ENCODE results near the gene IGHMBP2. TPM values are rescaled to one million over a fixed set of nuclear protein-coding genes. Genes with fewer than 3 reads are reported as not detected.

The IGHMBP2 gene
- total and polyA plus RNA-seq, 8 donors, result 8.5 to 41.3 (median 12.4) TPM

GRCh38 chr11:68947151-68947550 lies 43.5 kb downstream of the IGHMBP2 start:
- DNase-seq (peak in 1 of 6 donors; percentile 13), ATAC-seq (no peak), FAIRE-seq (no peak)
- peak overlapping the region in 1 of 4 donors; percentile 22 for H3K27ac ChIP-seq
- H3K4me1 ChIP-seq, result no peaks in the 10 kb centered on the region
- no peaks in the 10 kb centered on the region for H3K9me3 ChIP-seq
- no peak for TF ChIP-seq CTCF (IDR thresholded peaks at IDR 0.05)
- intact Hi-C loops (cut with DNase I), result no loop called here
- WGBS, 2 donors, result 59 to 62% methylated on average over 11 of the region's 11 CpGs
- H3K4me3 ChIP-seq, result no peak overlapping the region
- H3K36me3 ChIP-seq, result no peaks in the 10 kb centered on the region
- no peaks in the 10 kb centered on the region for H3K27me3 ChIP-seq

- H3K4me1 ChIP-seq, result no peaks in the 10 kb centered on the region
- no peaks in the 10 kb centered on the region for H3K9me3 ChIP-seq
- FAIRE-seq, result no peak
- no peak for DNase-seq
- no peak overlapping the region for H3K4me3 ChIP-seq
- intact Hi-C loops (cut with DNase I), result no loop called here
- no peak for TF ChIP-seq CTCF (IDR thresholded peaks at IDR 0.05)
- no peak for ATAC-seq
- no peaks in the 10 kb centered on the region for H3K36me3 ChIP-seq
- no peaks in the 10 kb centered on the region for H3K27me3 ChIP-seq
- no peak overlapping the region for H3K27ac ChIP-seq
- WGBS, 2 donors, result 50 to 63% methylated on average over 2 of the region's 2 CpGs
Observed at GRCh38 chr11:68948496-68948895, 44.8 kb downstream of the IGHMBP2 start.

- Histone ChIP-seq H3K4me3 (no peak overlapping the region), H3K9me3 (no peaks in the 10 kb centered on the region), H3K27me3 (no peaks in the 10 kb centered on the region), H3K4me1 (no peaks in the 10 kb centered on the region), H3K36me3 (no peaks in the 10 kb centered on the region), H3K27ac (no peak overlapping the region)
- WGBS, 2 donors, result 90 to 91% methylated on average over 17 of the region's 17 CpGs
- DNase-seq, result no peak
- no peak for ATAC-seq
- no peak for TF ChIP-seq CTCF (IDR thresholded peaks at IDR 0.05)
- FAIRE-seq, result no peak
- intact Hi-C loops (cut with DNase I), result no loop called here
Observed at GRCh38 chr11:68948935-68949334, 45.2 kb downstream of the IGHMBP2 start.

- Histone ChIP-seq H3K9me3 (no peaks in the 10 kb centered on the region), H3K27ac (no peak overlapping the region), H3K36me3 (no peaks in the 10 kb centered on the region), H3K27me3 (no peaks in the 10 kb centered on the region), H3K4me3 (no peak overlapping the region), H3K4me1 (no peaks in the 10 kb centered on the region)
- DNase-seq (peak in 1 of 6 donors; percentile 6), FAIRE-seq (no peak), ATAC-seq (no peak)
- intact Hi-C loops (cut with DNase I), result no loop called here
- TF ChIP-seq CTCF (IDR thresholded peaks at IDR 0.05), result no peak
- WGBS, 2 donors, result 73 to 75% methylated on average over 5 of the region's 5 CpGs
Observed at GRCh38 chr11:68950270-68950669, 46.6 kb downstream of the IGHMBP2 start.

- no peak overlapping the region for H3K27ac ChIP-seq
- 60 to 75% methylated on average over 9 of the region's 9 CpGs for WGBS, 2 donors
- FAIRE-seq, result no peak
- no peak for ATAC-seq
- H3K27me3 ChIP-seq, result no peaks in the 10 kb centered on the region
- no peaks in the 10 kb centered on the region for H3K4me1 ChIP-seq
- no peak for TF ChIP-seq CTCF (IDR thresholded peaks at IDR 0.05)
- peak in 1 of 6 donors; percentile 27 for DNase-seq
- no peak overlapping the region for H3K4me3 ChIP-seq
- H3K36me3 ChIP-seq, result no peaks in the 10 kb centered on the region
- H3K9me3 ChIP-seq, result no peaks in the 10 kb centered on the region
- intact Hi-C loops (cut with DNase I), result no loop called here
Observed at GRCh38 chr11:68950762-68951161, 47.1 kb downstream of the IGHMBP2 start.

Data from pancreas (tissue), 10 donors.